Keratinocyte (primary cell): ENCODE data around the gene FHOD3.

ENCODE experiments used
- EZH2 ChIP-seq: IDR thresholded peaks from one replicate; pipeline ENCODE4 v1.6.1; 2012; ENCODE audit warnings: inconsistent platforms, mild to moderate bottlenecking, low read length, moderate library complexity
- TF ChIP-seq, protein P1 (sequence below), 3 experiments: IDR thresholded peaks in 1 of 3; conservative IDR thresholded peaks in 1 of 3; optimal IDR thresholded peaks in 1 of 3; 2 replicates in 2 of 3; 3 replicates in 1 of 3; pipeline versions ENCODE3 to v1.5.1; 2011; ENCODE audit warnings: low read length in 3 of 3, mild to moderate bottlenecking in 3 of 3, moderate library complexity in 2 of 3, control low read depth in 1 of 3, inconsistent platforms in 1 of 3; ENCODE audit not compliant: insufficient read depth in 2 of 3; ENCODE audit errors: extremely low read depth in 1 of 3

DNA sequence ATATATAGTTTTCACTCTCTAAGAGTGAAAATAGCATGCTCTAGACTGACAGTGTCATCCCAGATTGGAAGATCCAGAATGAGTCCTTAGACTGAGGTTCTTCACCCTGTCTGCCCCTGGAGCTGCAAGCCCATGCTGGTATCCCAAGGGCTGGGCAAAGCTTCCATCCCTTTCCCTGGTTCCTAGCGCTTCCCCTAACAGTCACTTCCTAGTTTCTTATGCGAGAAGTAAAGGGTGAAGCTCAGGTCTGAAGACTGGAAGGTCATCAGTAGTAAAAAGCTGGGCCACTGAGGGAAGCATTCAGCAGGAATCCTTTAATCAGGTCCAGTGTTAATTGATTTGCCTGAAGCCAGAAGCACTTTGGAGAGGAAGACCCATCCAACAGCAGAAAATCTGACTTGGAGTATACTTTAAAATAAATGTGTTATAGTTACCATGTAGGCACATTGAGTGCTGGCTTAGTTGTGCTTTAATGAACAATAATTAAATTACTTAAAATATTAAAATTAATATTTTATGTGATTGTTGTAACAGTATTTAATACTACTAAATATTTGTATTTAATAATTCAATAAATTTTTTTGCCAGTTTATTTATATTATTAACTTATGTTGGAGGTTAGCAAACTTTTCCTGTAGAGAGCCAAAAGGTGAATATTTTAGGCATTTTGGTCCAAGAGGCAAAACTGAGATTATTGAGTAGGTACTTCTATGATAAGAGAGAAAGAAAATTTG is 237.9 kb downstream of the FHOD3 start:
- TF ChIP-seq, protein P1, sequence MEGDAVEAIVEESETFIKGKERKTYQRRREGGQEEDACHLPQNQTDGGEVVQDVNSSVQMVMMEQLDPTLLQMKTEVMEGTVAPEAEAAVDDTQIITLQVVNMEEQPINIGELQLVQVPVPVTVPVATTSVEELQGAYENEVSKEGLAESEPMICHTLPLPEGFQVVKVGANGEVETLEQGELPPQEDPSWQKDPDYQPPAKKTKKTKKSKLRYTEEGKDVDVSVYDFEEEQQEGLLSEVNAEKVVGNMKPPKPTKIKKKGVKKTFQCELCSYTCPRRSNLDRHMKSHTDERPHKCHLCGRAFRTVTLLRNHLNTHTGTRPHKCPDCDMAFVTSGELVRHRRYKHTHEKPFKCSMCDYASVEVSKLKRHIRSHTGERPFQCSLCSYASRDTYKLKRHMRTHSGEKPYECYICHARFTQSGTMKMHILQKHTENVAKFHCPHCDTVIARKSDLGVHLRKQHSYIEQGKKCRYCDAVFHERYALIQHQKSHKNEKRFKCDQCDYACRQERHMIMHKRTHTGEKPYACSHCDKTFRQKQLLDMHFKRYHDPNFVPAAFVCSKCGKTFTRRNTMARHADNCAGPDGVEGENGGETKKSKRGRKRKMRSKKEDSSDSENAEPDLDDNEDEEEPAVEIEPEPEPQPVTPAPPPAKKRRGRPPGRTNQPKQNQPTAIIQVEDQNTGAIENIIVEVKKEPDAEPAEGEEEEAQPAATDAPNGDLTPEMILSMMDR (optimal IDR thresholded peaks at IDR 0.05 in 1 of 3, IDR thresholded peaks at IDR 0.05 in 1 of 3, conservative IDR thresholded peaks at IDR 0.05 in 1 of 3; ENCODE audit: extremely low read depth in 1 of 3, insufficient read depth in 2 of 3, low read length in 3 of 3), result no peak
- no peak for TF ChIP-seq EZH2
